ENCODE data around the gene CFTR. TPM values are rescaled to one million over a fixed set of nuclear protein-coding genes. Genes with fewer than 3 reads are reported as not detected.

Gene CFTR
- total and polyA plus RNA-seq, 3 donors from 2014 or later, result 5.1 to 6.9 (median 5.1) TPM

DNA sequence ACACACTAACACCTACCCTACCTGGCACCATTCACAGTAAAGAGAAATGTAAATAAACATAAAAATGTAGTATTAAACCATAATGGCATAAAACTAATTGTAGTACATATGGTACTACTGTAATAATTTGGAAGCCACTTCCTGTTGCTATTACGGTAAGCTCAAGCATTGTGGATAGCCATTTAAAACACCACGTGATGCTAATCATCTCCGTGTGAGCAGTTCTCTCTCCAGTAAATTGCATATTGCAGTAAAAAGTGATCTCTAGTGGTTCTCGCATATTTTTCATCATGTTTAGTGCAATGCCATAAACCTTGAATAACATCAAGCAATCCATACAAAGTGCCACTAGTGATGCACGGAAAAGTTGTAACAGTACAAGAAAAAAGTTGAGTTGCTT lies 75.4 kb downstream of the CFTR start:
- no peaks in the 10 kb centered on the region for H3K9me3 ChIP-seq
- no peak for DNase-seq
- TF ChIP-seq, protein P1, sequence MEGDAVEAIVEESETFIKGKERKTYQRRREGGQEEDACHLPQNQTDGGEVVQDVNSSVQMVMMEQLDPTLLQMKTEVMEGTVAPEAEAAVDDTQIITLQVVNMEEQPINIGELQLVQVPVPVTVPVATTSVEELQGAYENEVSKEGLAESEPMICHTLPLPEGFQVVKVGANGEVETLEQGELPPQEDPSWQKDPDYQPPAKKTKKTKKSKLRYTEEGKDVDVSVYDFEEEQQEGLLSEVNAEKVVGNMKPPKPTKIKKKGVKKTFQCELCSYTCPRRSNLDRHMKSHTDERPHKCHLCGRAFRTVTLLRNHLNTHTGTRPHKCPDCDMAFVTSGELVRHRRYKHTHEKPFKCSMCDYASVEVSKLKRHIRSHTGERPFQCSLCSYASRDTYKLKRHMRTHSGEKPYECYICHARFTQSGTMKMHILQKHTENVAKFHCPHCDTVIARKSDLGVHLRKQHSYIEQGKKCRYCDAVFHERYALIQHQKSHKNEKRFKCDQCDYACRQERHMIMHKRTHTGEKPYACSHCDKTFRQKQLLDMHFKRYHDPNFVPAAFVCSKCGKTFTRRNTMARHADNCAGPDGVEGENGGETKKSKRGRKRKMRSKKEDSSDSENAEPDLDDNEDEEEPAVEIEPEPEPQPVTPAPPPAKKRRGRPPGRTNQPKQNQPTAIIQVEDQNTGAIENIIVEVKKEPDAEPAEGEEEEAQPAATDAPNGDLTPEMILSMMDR (IDR thresholded peaks at IDR 0.05), result no peak
- TF ChIP-seq POLR2A (IDR thresholded peaks at IDR 0.05), result no peak
- H3K36me3 ChIP-seq (ENCODE audit: low read depth, missing control alignments), result no peaks in the 10 kb centered on the region
- H3K4me3 ChIP-seq, result no peak overlapping the region
- no peaks in the 10 kb centered on the region for H3K27me3 ChIP-seq
- intact Hi-C loops (cut with DNase I; ENCODE audit: low total_unique reads), result no loop called here
- 84 to 88% methylated on average over 5 of the region's 5 CpGs for WGBS, 2 donors
- H3K4me1 ChIP-seq, result no peaks in the 10 kb centered on the region
- no peak overlapping the region for H3K27ac ChIP-seq

DNA sequence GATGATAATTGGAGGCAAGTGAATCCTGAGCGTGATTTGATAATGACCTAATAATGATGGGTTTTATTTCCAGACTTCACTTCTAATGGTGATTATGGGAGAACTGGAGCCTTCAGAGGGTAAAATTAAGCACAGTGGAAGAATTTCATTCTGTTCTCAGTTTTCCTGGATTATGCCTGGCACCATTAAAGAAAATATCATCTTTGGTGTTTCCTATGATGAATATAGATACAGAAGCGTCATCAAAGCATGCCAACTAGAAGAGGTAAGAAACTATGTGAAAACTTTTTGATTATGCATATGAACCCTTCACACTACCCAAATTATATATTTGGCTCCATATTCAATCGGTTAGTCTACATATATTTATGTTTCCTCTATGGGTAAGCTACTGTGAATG lies 79.6 kb downstream of the CFTR start:
- no peaks in the 10 kb centered on the region for H3K4me1 ChIP-seq
- H3K27ac ChIP-seq, result no peak overlapping the region
- WGBS, 2 donors, result 85 to 96% methylated on average over 3 of the region's 3 CpGs
- no peak overlapping the region for H3K4me3 ChIP-seq
- TF ChIP-seq, protein P1 (IDR thresholded peaks at IDR 0.05), result no peak
- TF ChIP-seq POLR2A (IDR thresholded peaks at IDR 0.05), result no peak
- no peak for DNase-seq
- no peaks in the 10 kb centered on the region for H3K36me3 ChIP-seq (ENCODE audit: low read depth, missing control alignments)
- intact Hi-C loops (cut with DNase I; ENCODE audit: low total_unique reads), result no loop called here
- H3K27me3 ChIP-seq, result no peaks in the 10 kb centered on the region
- no peaks in the 10 kb centered on the region for H3K9me3 ChIP-seq

DNA sequence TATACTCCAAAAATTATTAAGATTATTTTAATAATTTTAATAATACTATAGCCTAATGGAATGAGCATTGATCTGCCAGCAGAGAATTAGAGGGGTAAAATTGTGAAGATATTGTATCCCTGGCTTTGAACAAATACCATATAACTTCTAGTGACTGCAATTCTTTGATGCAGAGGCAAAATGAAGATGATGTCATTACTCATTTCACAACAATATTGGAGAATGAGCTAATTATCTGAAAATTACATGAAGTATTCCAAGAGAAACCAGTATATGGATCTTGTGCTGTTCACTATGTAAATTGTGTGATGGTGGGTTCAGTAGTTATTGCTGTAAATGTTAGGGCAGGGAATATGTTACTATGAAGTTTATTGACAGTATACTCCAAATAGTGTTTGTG lies 80.2 kb downstream of the CFTR start:
- Histone ChIP-seq H3K27ac (no peak overlapping the region), H3K9me3 (no peaks in the 10 kb centered on the region), H3K4me1 (no peaks in the 10 kb centered on the region), H3K27me3 (no peaks in the 10 kb centered on the region), H3K36me3 (ENCODE audit: low read depth, missing control alignments) (no peaks in the 10 kb centered on the region), H3K4me3 (no peak overlapping the region)
- no peak for DNase-seq
- TF ChIP-seq, protein P1 (IDR thresholded peaks at IDR 0.05), result no peak
- no peak for TF ChIP-seq POLR2A (IDR thresholded peaks at IDR 0.05)
- intact Hi-C loops (cut with DNase I; ENCODE audit: low total_unique reads), result no loop called here

DNA sequence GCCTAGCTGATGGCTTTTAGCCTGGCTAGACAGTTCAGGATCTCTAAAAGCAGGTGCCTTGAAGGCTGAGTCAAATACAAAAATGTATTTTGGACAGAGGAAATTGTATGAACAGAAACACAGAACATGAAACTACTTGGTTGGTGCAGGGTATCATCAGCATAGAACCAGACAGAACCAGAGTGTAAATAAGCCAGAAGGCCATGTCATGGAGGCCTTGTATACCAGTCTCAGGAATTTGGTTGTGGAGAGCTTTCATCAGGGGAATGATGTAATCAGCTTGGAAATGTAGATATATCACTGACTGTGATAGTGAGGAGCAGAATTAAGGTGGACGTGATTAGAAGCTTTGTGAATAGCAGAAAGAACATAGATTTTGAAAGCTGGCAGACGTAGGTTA lies 82.9 kb downstream of the CFTR start:
- H3K4me3 ChIP-seq, result no peak overlapping the region
- H3K27ac ChIP-seq, result no peak overlapping the region
- no peaks in the 10 kb centered on the region for H3K9me3 ChIP-seq
- no peaks in the 10 kb centered on the region for H3K27me3 ChIP-seq
- DNase-seq, result no peak
- H3K36me3 ChIP-seq (ENCODE audit: low read depth, missing control alignments), result no peaks in the 10 kb centered on the region
- H3K4me1 ChIP-seq, result no peaks in the 10 kb centered on the region
- intact Hi-C loops (cut with DNase I; ENCODE audit: low total_unique reads), result no loop called here
- TF ChIP-seq POLR2A (IDR thresholded peaks at IDR 0.05), result no peak
- TF ChIP-seq, protein P1 (IDR thresholded peaks at IDR 0.05), result no peak
- 79 to 85% methylated on average over 2 of the region's 2 CpGs for WGBS, 2 donors

DNA sequence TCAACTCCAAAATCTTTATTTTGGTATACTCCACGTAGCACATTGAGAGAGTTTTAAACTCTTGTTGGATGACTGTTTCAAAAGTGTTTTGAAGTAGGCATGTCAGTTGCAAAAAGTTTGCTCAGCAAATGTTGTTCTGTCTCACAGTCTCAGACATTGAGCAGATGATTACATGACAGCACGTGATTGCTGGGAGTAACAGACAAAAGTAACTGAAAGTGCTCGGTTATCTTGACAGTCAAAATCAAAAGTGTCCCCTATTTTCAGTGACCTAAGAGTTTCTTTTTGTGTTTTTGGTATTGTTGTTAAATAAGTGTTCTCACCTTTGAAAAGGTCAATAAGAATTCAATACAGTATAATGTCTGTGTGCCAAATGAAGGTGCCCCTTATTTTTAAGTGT lies 84.3 kb downstream of the CFTR start:
- Histone ChIP-seq H3K4me1 (no peaks in the 10 kb centered on the region), H3K9me3 (no peaks in the 10 kb centered on the region), H3K36me3 (ENCODE audit: low read depth, missing control alignments) (no peaks in the 10 kb centered on the region), H3K27ac (no peak overlapping the region), H3K4me3 (no peak overlapping the region), H3K27me3 (no peaks in the 10 kb centered on the region)
- TF ChIP-seq, protein P1 (IDR thresholded peaks at IDR 0.05), result no peak
- no peak for TF ChIP-seq POLR2A (IDR thresholded peaks at IDR 0.05)
- no peak for DNase-seq
- intact Hi-C loops (cut with DNase I; ENCODE audit: low total_unique reads), result no loop called here
- 64 to 74% methylated on average over 3 of the region's 3 CpGs for WGBS, 2 donors
